HEK293 (cell line): ENCODE measurements around the gene ATP5F1D.

Experiments
- CTCF ChIA-PET: fragments of 350-600 bp; formaldehyde crosslinking; extraction: SDS; loops from one replicate; lab custom pipeline; 2021; ENCODE audit warnings: antibody characterized with exemption; lab: Yijun Ruan, JAX
- POLR2A ChIA-PET: fragments of 300-600 bp; formaldehyde crosslinking; extraction: SDS; loops from one replicate; lab custom pipeline; 2020; ENCODE audit warnings: antibody characterized with exemption, inconsistent platforms; lab: Yijun Ruan, JAX
- H3K27ac ChIP-seq: fragments of 200-500 bp; sonication (Bioruptor generic); 2 replicates; pipeline ENCODE4 v1.5.1; 2014; ENCODE audit warnings: low read depth, low read length, control low read depth, inconsistent platforms; ENCODE audit errors: extremely low read depth
- H3K36me3 ChIP-seq, 2 experiments: fragments of 200-500 bp in 1 of 2; sonication (Bioruptor generic) in 1 of 2; 1 replicate in 1 of 2; 2 replicates in 1 of 2; pipeline ENCODE4 v1.5.1; 2014 to 2017; ENCODE audit warnings: inconsistent platforms in 2 of 2, low read length in 2 of 2; ENCODE audit not compliant: control insufficient read depth in 2 of 2, insufficient read depth in 1 of 2
- H3K4me1 ChIP-seq: fragments of 200-500 bp; sonication (Bioruptor generic); 2 replicates; pipeline ENCODE4 v1.5.1; 2014; ENCODE audit warnings: mild to moderate bottlenecking, low read length, inconsistent platforms; ENCODE audit not compliant: control insufficient read depth, insufficient read depth
- H3K4me3 ChIP-seq: 2 replicates; pipeline ENCODE4 v1.5.1; 2011; ENCODE audit warnings: low read depth, mild to moderate bottlenecking, control low read depth, low read length, moderate library complexity
- H3K9me3 ChIP-seq: fragments of 200-500 bp; sonication (Bioruptor generic); 2 replicates; pipeline ENCODE4 v1.5.1; 2014; ENCODE audit warnings: low read depth, low read length, inconsistent platforms; ENCODE audit not compliant: control insufficient read depth, insufficient read depth
- CTCF ChIP-seq: fragments of 450-650 bp; formaldehyde crosslinking; IDR thresholded peaks from 2 replicates; pipeline ENCODE4 v1.5.1; 2016; ENCODE audit warnings: missing biosample characterization, missing genetic modification characterization
- HOXC10 ChIP-seq: sonication (generic); formaldehyde crosslinking; IDR thresholded peaks from 2 replicates; pipeline ENCODE4 v1.8.1; 2023; ENCODE audit warnings: mild to moderate bottlenecking, missing genetic modification reagents
- MYNN ChIP-seq: fragments of 450-650 bp; formaldehyde crosslinking; IDR thresholded peaks from 2 replicates; pipeline ENCODE4 v1.5.1; 2016; ENCODE audit warnings: missing biosample characterization, missing genetic modification characterization, borderline replicate concordance
- MZF1 ChIP-seq: fragments of 450-650 bp; formaldehyde crosslinking; IDR thresholded peaks from 2 replicates; pipeline ENCODE4 v1.5.1; 2017; ENCODE audit warnings: missing biosample characterization, missing genetic modification characterization, borderline replicate concordance
- PRDM10 ChIP-seq: fragments of 450-650 bp; formaldehyde crosslinking; IDR thresholded peaks from 2 replicates; pipeline ENCODE4 v1.5.1; 2016; ENCODE audit warnings: missing biosample characterization, missing genetic modification characterization
- PRDM2 ChIP-seq: fragments of 450-650 bp; formaldehyde crosslinking; IDR thresholded peaks from 2 replicates; pipeline ENCODE4 v1.5.1; 2016; ENCODE audit warnings: missing biosample characterization, missing genetic modification characterization, borderline replicate concordance
- SP3 ChIP-seq: fragments of 450-650 bp; formaldehyde crosslinking; IDR thresholded peaks from 2 replicates; pipeline ENCODE4 v1.5.1; 2016; ENCODE audit warnings: missing biosample characterization, missing genetic modification characterization
- ZFP69B ChIP-seq: fragments of 450-650 bp; formaldehyde crosslinking; IDR thresholded peaks from 2 replicates; pipeline ENCODE4 v1.5.1; 2016; ENCODE audit warnings: missing biosample characterization, missing genetic modification characterization
- ZNF133 ChIP-seq: fragments of 450-650 bp; formaldehyde crosslinking; IDR thresholded peaks from 2 replicates; pipeline ENCODE4 v1.5.1; 2016; ENCODE audit warnings: missing biosample characterization, missing genetic modification characterization
- ZNF155 ChIP-seq: fragments of 450-650 bp; formaldehyde crosslinking; IDR thresholded peaks from 2 replicates; pipeline ENCODE4 v1.5.1; 2016; ENCODE audit warnings: missing biosample characterization, missing genetic modification characterization
- ZNF169 ChIP-seq: fragments of 450-650 bp; formaldehyde crosslinking; IDR thresholded peaks from 2 replicates; pipeline ENCODE4 v1.5.1; 2016; ENCODE audit warnings: missing biosample characterization, missing genetic modification characterization
- ZNF175 ChIP-seq: fragments of 450-650 bp; formaldehyde crosslinking; IDR thresholded peaks from 2 replicates; pipeline ENCODE4 v1.5.1; 2016; ENCODE audit warnings: missing biosample characterization, missing genetic modification characterization
- ZNF2 ChIP-seq: fragments of 450-650 bp; formaldehyde crosslinking; IDR thresholded peaks from 2 replicates; pipeline ENCODE4 v1.5.1; 2016; ENCODE audit warnings: missing biosample characterization, missing genetic modification characterization
- ZNF223 ChIP-seq: fragments of 450-650 bp; formaldehyde crosslinking; IDR thresholded peaks from 2 replicates; pipeline ENCODE4 v1.5.1; 2016; ENCODE audit warnings: missing biosample characterization, missing genetic modification characterization
- ZNF24 ChIP-seq: fragments of 450-650 bp; formaldehyde crosslinking; IDR thresholded peaks from 2 replicates; pipeline ENCODE4 v1.5.1; 2016; ENCODE audit warnings: missing biosample characterization, missing genetic modification characterization
- ZNF266 ChIP-seq: fragments of 450-650 bp; formaldehyde crosslinking; IDR thresholded peaks from 2 replicates; pipeline ENCODE4 v1.5.1; 2016; ENCODE audit warnings: missing biosample characterization, missing genetic modification characterization, low read depth
- ZNF366 ChIP-seq: fragments of 450-650 bp; formaldehyde crosslinking; conservative IDR thresholded peaks from 2 replicates; pipeline ENCODE4 v1.5.1; 2016; ENCODE audit warnings: missing biosample characterization, missing genetic modification characterization
- ZNF433 ChIP-seq: fragments of 450-650 bp; formaldehyde crosslinking; IDR thresholded peaks from 2 replicates; pipeline ENCODE4 v1.5.1; 2016; ENCODE audit warnings: missing biosample characterization, missing genetic modification characterization, low read depth
- ZNF488 ChIP-seq: fragments of 450-650 bp; formaldehyde crosslinking; IDR thresholded peaks from 2 replicates; pipeline ENCODE4 v1.5.1; 2016; ENCODE audit warnings: missing biosample characterization, missing genetic modification characterization

ATP5F1D gene

GRCh38 chr19:1251330-1252220 lies 10.0 kb downstream of the ATP5F1D start (continued):
- peak; percentile 73; the same call in 1 of the 2 replicates for TF ChIP-seq PRDM2 (tag by site-specific recombination)

DNA sequence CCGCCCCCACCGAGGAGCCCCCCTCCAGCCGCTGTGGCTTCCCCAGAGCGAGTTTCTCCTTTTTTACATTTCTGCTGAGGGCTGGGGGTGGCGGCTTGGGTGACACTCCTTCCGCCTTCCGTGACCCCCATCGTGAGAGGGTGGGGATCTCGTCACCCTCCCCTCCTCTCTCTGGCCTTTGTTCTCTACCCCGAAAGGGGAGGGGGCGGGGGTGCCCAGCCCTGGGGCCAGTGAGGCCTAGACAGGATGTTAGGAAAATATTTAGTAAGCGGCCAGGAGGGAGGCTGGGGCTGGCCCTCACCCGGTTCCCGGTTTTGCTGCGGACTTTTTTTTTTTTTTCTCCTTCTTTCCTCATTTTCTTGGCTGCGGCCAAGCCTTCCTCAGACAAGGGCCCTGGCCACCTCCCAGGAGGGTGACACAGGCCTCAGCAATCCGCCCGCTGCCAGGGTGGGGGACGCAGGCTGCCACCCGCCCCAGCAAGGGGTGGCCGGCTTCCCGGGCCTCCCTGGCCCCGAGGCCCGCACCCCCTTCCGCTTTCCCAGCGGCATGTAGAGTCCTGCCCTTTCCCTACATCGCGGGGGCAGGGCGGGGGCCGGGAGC lies 10.8 kb downstream of the ATP5F1D start:
- CTCF ChIA-PET = interaction anchor here (0.6 to 2.7 kb wide), 4 partner anchors 8 to 16 kb away, joined by 3 to 13 read pairs (median 12); partner anchors contain the start of gene CIRBP
- Histone ChIP-seq H3K4me1 (peaks cover 9% of the 10 kb centered on the region), H3K4me3 (peak overlapping the region; percentile 92), H3K9me3 (no peaks in the 10 kb centered on the region), H3K27ac (peak overlapping the region; percentile 100), H3K36me3 (peaks cover 16 to 50% of the 10 kb centered on the region in 2 experiments; a peak in 2 of 3 replicates)
- POLR2A ChIA-PET = interaction anchor here (0.5 to 10.8 kb wide), 16 partner anchors 8 to 572 kb away, joined by 3 to 407 read pairs (median 4); partner anchors contain the start of genes ATP5F1D, CIRBP, FAM174C and GPX4
- no peak for TF ChIP-seq ZNF169 (tag by site-specific recombination)
- TF ChIP-seq ZNF155 (tag by site-specific recombination) = no peak
- peak; percentile 30; the same call in 1 of the 2 replicates for TF ChIP-seq ZNF366
- peak; percentile 22; the same call in 1 of the 2 replicates for TF ChIP-seq PRDM10 (tag by site-specific recombination)
- TF ChIP-seq ZNF433 = no peak
- no peak for TF ChIP-seq ZNF175 (tag by site-specific recombination)
- no peak for TF ChIP-seq ZNF266 (tag by site-specific recombination)
- no peak for TF ChIP-seq HOXC10
- TF ChIP-seq ZNF133 (tag by site-specific recombination) = no peak
- TF ChIP-seq MZF1 (tag by site-specific recombination) = no peak
- no peak for TF ChIP-seq CTCF
- no peak for TF ChIP-seq ZNF488
- no peak for TF ChIP-seq SP3 (tag by site-specific recombination)
- no peak for TF ChIP-seq ZFP69B (tag by site-specific recombination)
- no peak for TF ChIP-seq MYNN (tag by site-specific recombination)
- peak; percentile 100 for TF ChIP-seq ZNF223 (tag by site-specific recombination)
- no peak for TF ChIP-seq ZNF2
- no peak for TF ChIP-seq ZNF24 (tag by site-specific recombination)
